Prostate gland (tissue), 2 donors: ENCODE measurements around the gene FGF5. TPM values are rescaled to one million over a fixed set of nuclear protein-coding genes. Genes with fewer than 3 reads are reported as not detected.

ENCODE experiments used
- DNase-seq: peaks from one replicate; pipeline ENCODE4 v3.0.0-alpha.2; 2019; ENCODE audit warnings: low spot score
- H3K27ac ChIP-seq, 2 donors: fragments of 200-600 bp; sonication (generic); 2 replicates each; pipeline ENCODE4 v1.5.1; 2017 to 2019
- H3K27me3 ChIP-seq: fragments of 200-600 bp; sonication (generic); replicated peaks from 2 replicates; pipeline ENCODE4 v1.5.1; 2019; ENCODE audit not compliant: insufficient read depth
- H3K36me3 ChIP-seq, 2 donors: fragments of 200-600 bp; sonication (generic); 1 replicate in 1 of 2; 2 replicates in 1 of 2; pipeline versions ENCODE4 v1.5.1 to v1.8.1; 2017 to 2019
- H3K4me1 ChIP-seq: fragments of 200-600 bp; sonication (generic); replicated peaks from 2 replicates; pipeline ENCODE4 v1.5.1; 2019
- H3K4me3 ChIP-seq, 2 donors: fragments of 200-600 bp; sonication (generic); 2 replicates each; pipeline ENCODE4 v1.5.1; 2017 to 2019
- H3K9me3 ChIP-seq: fragments of 200-600 bp; sonication (generic); 2 replicates; pipeline ENCODE4 v1.5.1; 2017
- POLR2A ChIP-seq: fragments of 450-650 bp; IDR thresholded peaks from one replicate; pipeline ENCODE4 v1.6.1; 2016; ENCODE audit warnings: antibody characterized with exemption, mild to moderate bottlenecking
- POLR2AphosphoS5 ChIP-seq: sonication (generic); formaldehyde crosslinking; IDR thresholded peaks from one replicate; pipeline ENCODE4 v1.6.1; 2017; ENCODE audit warnings: antibody characterized with exemption
- WGBS: methylation state at CpG from one replicate; pipeline ENCODE4 v1.1.5; 2018; 5-methylcytosine and 5-hydroxymethylcytosine counted together
- intact Hi-C: fragments of 100-400 bp; cut with DNase I; formaldehyde crosslinking; loops from one replicate; pipeline ENCODE4 v1.14.2; 2022
- total RNA-seq, 2 donors: library from RNA; depleted of rRNA; stranded (reverse); fragments of >200 nt; gene quantifications; one replicate each; pipeline ENCODE4 v1.1.0, GENCODE V29; 2016
- TF ChIP-seq, protein P1 (sequence below), 4 experiments: fragments of 200-600 bp in 2 of 4; fragments of 450-650 bp in 2 of 4; sonication (generic) in 2 of 4; IDR thresholded peaks; 1 replicate in 3 of 4; 2 replicates in 1 of 4; pipeline ENCODE4 v1.5.1; 2016 to 2019; ENCODE audit warnings: antibody characterized with exemption in 4 of 4, mild to moderate bottlenecking in 2 of 4, moderate library complexity in 2 of 4

FGF5 gene
- total RNA-seq, 2 donors from 2014 or later = not detected

DNA sequence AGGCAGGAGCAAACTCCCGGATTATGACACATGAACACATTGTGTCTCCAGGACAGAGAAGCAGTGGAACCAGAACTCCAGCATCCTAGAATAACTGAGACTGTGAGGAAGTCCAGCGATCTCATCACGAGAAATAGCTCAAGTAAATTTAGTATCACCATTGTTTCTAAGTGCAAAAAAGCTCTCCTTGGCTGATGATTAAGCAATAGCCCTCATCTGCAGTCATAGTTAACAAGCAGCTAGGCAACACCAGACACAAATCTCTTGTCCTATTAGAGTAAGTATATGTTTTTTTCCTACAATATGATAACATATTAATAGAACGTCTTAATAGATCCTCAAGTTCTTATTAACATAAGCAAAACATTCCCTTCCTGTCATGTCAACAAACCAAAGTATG, 66.7 kb downstream of the FGF5 start:
- Histone ChIP-seq H3K27ac (no peak overlapping the region), H3K36me3 (no peaks in the 10 kb centered on the region), H3K4me1 (no peaks in the 10 kb centered on the region), H3K27me3 (no peaks in the 10 kb centered on the region), H3K4me3 (no peak overlapping the region), H3K9me3 (no peaks in the 10 kb centered on the region)
- no peak for DNase-seq
- intact Hi-C loops = no loop called here
- TF ChIP-seq POLR2A = no peak
- 67% methylated on average over 4 of the region's 4 CpGs for WGBS

DNA sequence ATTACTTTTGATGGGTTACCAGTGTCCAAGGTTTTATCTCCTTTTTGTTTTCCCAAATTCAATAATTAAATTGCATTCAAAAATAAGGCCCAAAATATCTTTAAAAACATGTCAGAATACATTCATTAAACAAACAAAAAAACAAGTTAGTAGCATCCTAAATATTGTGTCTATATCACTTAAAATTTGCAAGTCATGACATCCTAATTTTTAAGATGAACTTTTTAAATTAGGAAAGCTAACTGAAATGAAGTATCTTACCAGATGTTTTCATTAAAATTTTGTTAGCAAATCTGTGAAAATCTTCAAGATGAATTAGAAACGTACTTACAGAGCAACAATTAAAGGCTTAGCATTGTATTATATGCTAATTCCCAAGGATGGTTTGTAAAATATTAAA, 68.1 kb downstream of the FGF5 start:
- intact Hi-C loops = no loop called here
- WGBS = 79% methylated on average over 1 of the region's 1 CpG
- Histone ChIP-seq H3K27ac (no peak overlapping the region), H3K27me3 (no peaks in the 10 kb centered on the region), H3K9me3 (no peaks in the 10 kb centered on the region), H3K4me1 (no peaks in the 10 kb centered on the region), H3K36me3 (no peaks in the 10 kb centered on the region), H3K4me3 (no peak overlapping the region)
- no peak for DNase-seq
- TF ChIP-seq POLR2A = no peak
- TF ChIP-seq, protein P1, sequence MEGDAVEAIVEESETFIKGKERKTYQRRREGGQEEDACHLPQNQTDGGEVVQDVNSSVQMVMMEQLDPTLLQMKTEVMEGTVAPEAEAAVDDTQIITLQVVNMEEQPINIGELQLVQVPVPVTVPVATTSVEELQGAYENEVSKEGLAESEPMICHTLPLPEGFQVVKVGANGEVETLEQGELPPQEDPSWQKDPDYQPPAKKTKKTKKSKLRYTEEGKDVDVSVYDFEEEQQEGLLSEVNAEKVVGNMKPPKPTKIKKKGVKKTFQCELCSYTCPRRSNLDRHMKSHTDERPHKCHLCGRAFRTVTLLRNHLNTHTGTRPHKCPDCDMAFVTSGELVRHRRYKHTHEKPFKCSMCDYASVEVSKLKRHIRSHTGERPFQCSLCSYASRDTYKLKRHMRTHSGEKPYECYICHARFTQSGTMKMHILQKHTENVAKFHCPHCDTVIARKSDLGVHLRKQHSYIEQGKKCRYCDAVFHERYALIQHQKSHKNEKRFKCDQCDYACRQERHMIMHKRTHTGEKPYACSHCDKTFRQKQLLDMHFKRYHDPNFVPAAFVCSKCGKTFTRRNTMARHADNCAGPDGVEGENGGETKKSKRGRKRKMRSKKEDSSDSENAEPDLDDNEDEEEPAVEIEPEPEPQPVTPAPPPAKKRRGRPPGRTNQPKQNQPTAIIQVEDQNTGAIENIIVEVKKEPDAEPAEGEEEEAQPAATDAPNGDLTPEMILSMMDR (IDR thresholded peaks at IDR 0.05) = no peak
- no peak for TF ChIP-seq POLR2AphosphoS5

DNA sequence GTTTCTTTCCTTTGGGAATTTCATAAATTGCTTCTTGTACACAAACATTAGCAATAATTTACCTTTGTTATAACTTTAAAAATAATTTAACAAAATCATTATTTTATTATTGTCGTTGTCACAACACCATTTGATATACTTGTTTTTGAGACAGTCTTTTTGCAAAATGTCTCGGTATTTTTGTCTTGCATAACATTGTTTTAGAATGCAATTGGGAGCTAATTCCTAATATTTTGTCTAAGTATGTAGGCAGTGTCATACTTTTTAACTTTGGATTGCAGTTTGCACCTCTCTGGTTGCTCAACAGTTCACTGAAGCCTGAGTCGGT, 68.7 kb downstream of the FGF5 start:
- no peak for DNase-seq
- 13% methylated on average over 3 of the region's 3 CpGs for WGBS
- intact Hi-C loops = no loop called here
- no peak overlapping the region for H3K27ac ChIP-seq
- no peaks in the 10 kb centered on the region for H3K9me3 ChIP-seq
- no peaks in the 10 kb centered on the region for H3K4me1 ChIP-seq
- TF ChIP-seq POLR2AphosphoS5 (no peak), POLR2A (no peak)
- TF ChIP-seq, protein P1 (IDR thresholded peaks at IDR 0.05) = no peak
- H3K4me3 ChIP-seq = peak overlapping the region; percentile 42 to 44
- H3K36me3 ChIP-seq = no peaks in the 10 kb centered on the region
- no peaks in the 10 kb centered on the region for H3K27me3 ChIP-seq

DNA sequence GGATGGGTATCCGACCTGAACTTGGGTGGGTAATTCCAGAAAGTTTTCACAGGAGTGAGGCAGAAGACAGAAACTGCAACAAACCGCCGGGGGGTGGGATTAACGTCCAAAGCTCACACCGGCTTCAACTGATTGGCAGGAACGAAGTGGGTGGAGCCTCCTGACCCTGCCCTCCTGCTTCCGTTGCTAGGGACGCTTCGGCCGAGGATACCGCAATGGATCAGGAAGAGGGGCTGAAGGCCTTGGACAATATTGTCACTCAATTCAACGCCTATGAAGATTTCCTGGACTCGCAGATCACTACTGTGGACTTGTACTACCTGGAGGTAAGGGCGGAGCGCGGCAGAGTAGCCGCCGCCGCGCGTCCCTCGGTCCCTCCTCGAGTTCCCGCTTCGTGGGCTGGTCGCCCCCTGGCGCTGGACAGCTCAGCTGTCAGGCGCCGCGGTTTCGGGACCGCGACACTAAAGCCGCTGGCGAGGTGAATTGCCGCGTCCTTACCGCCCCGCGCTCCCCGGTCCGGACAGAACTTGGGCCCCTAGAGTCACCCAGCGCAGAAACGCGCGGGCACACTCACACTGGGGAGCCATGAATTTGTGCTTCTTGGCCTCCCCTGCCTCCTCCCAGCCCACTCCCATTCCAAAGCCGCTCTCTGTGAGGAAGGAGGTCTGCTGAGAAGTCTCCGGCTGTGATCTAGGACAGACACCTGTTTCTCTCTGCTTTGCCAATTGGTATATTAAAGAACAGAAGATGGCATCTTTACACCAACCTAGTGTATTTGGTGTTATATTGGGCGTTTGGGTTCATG, 69.3 kb downstream of the FGF5 start, which contains the start of gene CFAP299:
Gene CFAP299, plus strand, starts transcription at position 177 of the 805 bp plus-strand sequence.
- Histone ChIP-seq H3K27ac (no peak within 1 kb of the TSS), H3K36me3 (no peaks in the 10 kb centered on the region), H3K4me3 (peak within 1 kb of the TSS; percentile 42 to 44), H3K9me3 (no peaks in the 10 kb centered on the region), H3K4me1 (no peaks in the 10 kb centered on the region), H3K27me3 (no peaks in the 10 kb centered on the region)
- DNase-seq = peak; percentile 74
- TF ChIP-seq POLR2A (no peak), POLR2AphosphoS5 (peak; percentile 49)
- TF ChIP-seq, protein P1 (IDR thresholded peaks at IDR 0.05) = peak in 1 of 4 experiments; percentile 58
- intact Hi-C loops = no loop called here
- WGBS = under 1% methylated on average over 48 of the region's 49 CpGs

GRCh38 chr4:80336582-80336981, 70.1 kb downstream of the FGF5 start:
- TF ChIP-seq, protein P1 (IDR thresholded peaks at IDR 0.05) = peak in 2 of 4 experiments; percentile 15 to 17
- no peak for TF ChIP-seq POLR2AphosphoS5
- Histone ChIP-seq H3K4me3 (peak overlapping the region in 1 of 2 donors; percentile 44), H3K4me1 (no peaks in the 10 kb centered on the region), H3K27me3 (no peaks in the 10 kb centered on the region), H3K36me3 (no peaks in the 10 kb centered on the region), H3K27ac (no peak overlapping the region), H3K9me3 (no peaks in the 10 kb centered on the region)
- WGBS = 24% methylated on average over 10 of the region's 10 CpGs
- intact Hi-C loops = no loop called here
- DNase-seq = peak; percentile 19
